T47D (cell line): ENCODE data around the gene GJA8.
"Not testable (repeated sequence)": the region's sequence is repeated elsewhere in the genome, so short reads cannot be mapped to it uniquely, and the experiment has no call there.

ENCODE experiments used
- DNase-seq, 2 experiments: peaks; one replicate each; pipeline versions ENCODE4 v3.0.0 to v3.0.0-alpha.2; 2011 to 2012; ENCODE audit warnings: low read depth in 1 of 2, low spot score in 1 of 2
- JUND ChIP-seq: IDR thresholded peaks from 2 replicates; pipeline ENCODE4 v1.6.1; 2012; ENCODE audit warnings: low read depth
- in situ Hi-C: cut with HindIII; loops from 2 replicates; pipeline ENCODE4 v1.10.0; 2016; ENCODE audit warnings: low sequenced_read_pairs, low pct_unique_long_range_greater_than_20kb

Gene GJA8

GRCh38 chr1:147902253-147902845 lies at the start of gene GJA8:
GJA8 (plus strand) TSS chr1:147902795; CDS start chr1:147907956, 5,161 bp downstream.
- in situ Hi-C loops: no loop called here
- no peak for DNase-seq
- no peak for TF ChIP-seq JUND

GRCh38 chr1:147853391-147853790 lies 49.2 kb upstream of the GJA8 start:
- DNase-seq: no peak
- in situ Hi-C loops: no loop called here
- no peak for TF ChIP-seq JUND

DNA sequence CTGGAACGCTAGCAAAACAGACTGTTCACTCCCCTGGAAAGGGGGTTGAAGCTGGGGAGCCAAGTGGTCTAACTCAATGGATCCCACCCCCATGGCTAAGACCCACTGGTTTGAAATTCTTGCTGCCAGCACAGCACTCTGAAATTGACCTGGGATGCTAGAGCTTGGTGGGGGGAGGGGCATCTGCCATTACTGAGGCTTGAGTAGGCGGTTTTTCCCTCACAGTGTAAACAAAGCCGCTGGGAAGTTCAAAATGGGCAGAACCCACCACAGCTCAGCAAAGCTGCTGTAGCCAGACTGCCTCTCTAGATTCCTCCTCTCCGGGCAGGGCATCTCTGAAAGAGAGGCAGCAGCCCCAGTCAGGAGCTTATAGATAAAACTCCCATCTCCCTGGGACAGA lies 47.6 kb upstream of the GJA8 start:
- in situ Hi-C loops, DNase-seq: not testable (repeated sequence)

GRCh38 chr1:147855996-147856395 lies 46.6 kb upstream of the GJA8 start:
- DNase-seq, in situ Hi-C loops: not testable (repeated sequence)

- DNase-seq, in situ Hi-C loops: not testable (repeated sequence)
These were observed 35.4 kb upstream of the GJA8 start for GRCh38 chr1:147867204-147867603.

- in situ Hi-C loops: no loop called here
- no peak for DNase-seq
- no peak for TF ChIP-seq JUND
These were observed 24.6 kb upstream of the GJA8 start for GRCh38 chr1:147878022-147878421.

GRCh38 chr1:147879911-147880310 lies 22.7 kb upstream of the GJA8 start:
- no peak for TF ChIP-seq JUND
- in situ Hi-C loops: no loop called here

GRCh38 chr1:147882535-147882934 lies 20.1 kb upstream of the GJA8 start:
- in situ Hi-C loops: no loop called here
- no peak for DNase-seq
- TF ChIP-seq JUND: no peak

More at GRCh38 chr1:147879911-147880310, 22.7 kb upstream of the GJA8 start:
- no peak for DNase-seq

DNA sequence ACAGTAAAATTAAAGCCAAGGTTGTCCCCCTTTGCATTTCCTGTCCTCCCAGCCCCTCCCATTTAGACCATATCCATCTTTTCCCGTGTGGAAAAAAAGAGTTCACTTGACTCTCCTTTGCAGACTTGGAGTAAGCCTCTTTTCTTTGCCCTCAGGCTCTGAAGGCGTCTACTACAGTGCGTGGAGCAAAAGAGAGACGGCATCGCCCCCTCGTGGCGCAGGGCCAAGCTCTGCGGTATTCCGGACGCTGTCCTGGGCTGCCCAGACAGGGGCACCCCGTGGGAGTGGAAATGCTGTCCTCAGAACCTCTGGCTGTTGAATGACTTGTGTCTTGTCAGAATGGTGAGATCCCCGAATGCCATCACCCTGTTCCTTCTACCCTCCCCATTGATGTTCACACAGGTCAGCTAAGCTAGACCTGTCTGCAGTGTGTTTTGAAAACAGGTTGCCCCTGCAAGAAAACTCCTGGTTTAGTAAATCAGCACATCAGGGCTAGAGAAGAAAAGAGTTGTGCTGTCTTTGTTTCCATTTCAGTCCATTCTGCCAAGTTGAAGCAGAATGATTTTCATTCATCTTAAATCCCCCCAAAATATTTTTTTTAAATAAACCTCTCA lies 12.3 kb upstream of the GJA8 start:
- TF ChIP-seq JUND: no peak
- DNase-seq: peak; percentile 54 to 87
- in situ Hi-C loops: no loop called here

DNA sequence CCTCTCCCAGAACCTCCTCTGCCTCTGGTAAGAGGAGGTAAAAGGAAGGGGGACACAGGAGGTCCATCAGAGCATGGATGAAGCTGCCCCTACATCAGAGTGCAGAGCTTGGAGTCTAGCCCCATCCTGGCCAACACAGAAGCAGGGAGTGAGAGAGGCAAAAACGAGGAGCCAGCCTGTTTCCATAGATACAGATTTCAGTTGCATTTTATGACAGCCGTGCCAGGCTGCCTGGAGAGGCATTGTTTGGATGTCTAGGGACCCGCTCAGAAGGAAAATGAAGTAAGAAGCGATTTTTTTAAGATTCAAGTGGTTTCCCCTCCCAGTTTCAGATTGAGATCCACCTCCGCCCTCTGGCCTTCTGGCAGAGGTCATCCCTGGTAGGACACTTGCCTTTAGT lies 11.5 kb upstream of the GJA8 start:
- in situ Hi-C loops: no loop called here
- no peak for DNase-seq
- no peak for TF ChIP-seq JUND

GRCh38 chr1:147892216-147892615 lies 10.4 kb upstream of the GJA8 start:
- in situ Hi-C loops: no loop called here
- no peak for TF ChIP-seq JUND
- peak; percentile 42 to 76 for DNase-seq

GRCh38 chr1:147892731-147893214 lies 9.8 kb upstream of the GJA8 start:
- in situ Hi-C loops: no loop called here

GRCh38 chr1:147895123-147895522 lies 7.5 kb upstream of the GJA8 start:
- DNase-seq: no peak
- in situ Hi-C loops: no loop called here
- no peak for TF ChIP-seq JUND

More at GRCh38 chr1:147892731-147893214, 9.8 kb upstream of the GJA8 start:
- no peak for TF ChIP-seq JUND
- peak; percentile 39 to 80 for DNase-seq
